DOHH2 (cell line): ENCODE measurements around the gene MTERF4.

Experiments
- H3F3A ChIP-seq: fragments of 200-600 bp; sonication (generic), shearing (Covaris generic); 2 replicates; pipeline ENCODE4 v1.6.0; 2016; ENCODE audit warnings: antibody characterized with exemption, mild to moderate bottlenecking; ENCODE audit not compliant: control insufficient read depth, insufficient read depth
- H3K27ac ChIP-seq: fragments of 200-600 bp; sonication (generic); 2 replicates; pipeline ENCODE4 v1.5.1; 2014; ENCODE audit warnings: low read depth, mild to moderate bottlenecking, low read length, moderate library complexity
- H3K27me3 ChIP-seq: fragments of 200-600 bp; sonication (generic); 2 replicates; pipeline ENCODE4 v1.6.1; 2014; ENCODE audit warnings: mild to moderate bottlenecking, low read length, mixed read lengths; ENCODE audit not compliant: control insufficient read depth
- H3K36me3 ChIP-seq: fragments of 200-600 bp; sonication (generic); 2 replicates; pipeline ENCODE4 v1.6.1; 2014; ENCODE audit warnings: mild to moderate bottlenecking, low read length, moderate library complexity, mixed read lengths; ENCODE audit not compliant: control insufficient read depth
- H3K4me1 ChIP-seq: fragments of 200-600 bp; sonication (generic); 2 replicates; pipeline ENCODE4 v1.6.1; 2014; ENCODE audit warnings: mild to moderate bottlenecking, low read length, mixed read lengths; ENCODE audit not compliant: control insufficient read depth
- H3K4me2 ChIP-seq: fragments of 200-600 bp; sonication (generic); 2 replicates; pipeline ENCODE4 v1.6.0; 2014; ENCODE audit warnings: mild to moderate bottlenecking, low read length, moderate library complexity
- H3K4me3 ChIP-seq: fragments of 200-600 bp; sonication (generic); 2 replicates; pipeline ENCODE4 v1.5.1; 2014; ENCODE audit warnings: mild to moderate bottlenecking, low read length, mixed read lengths
- H3K79me2 ChIP-seq: fragments of 200-600 bp; sonication (generic); 2 replicates; pipeline ENCODE4 v1.6.1; 2014; ENCODE audit warnings: mild to moderate bottlenecking, low read length, mixed read lengths; ENCODE audit not compliant: control insufficient read depth
- H3K9me2 ChIP-seq: fragments of 200-600 bp; sonication (generic); replicated peaks from 2 replicates; pipeline ENCODE4 v1.6.1; 2014; ENCODE audit warnings: mild to moderate bottlenecking, low read length, mixed read lengths; ENCODE audit not compliant: control insufficient read depth
- H3K9me3 ChIP-seq: fragments of 200-600 bp; sonication (generic); 2 replicates; pipeline ENCODE4 v1.6.1; 2014; ENCODE audit warnings: antibody characterized with exemption, low read length, mixed read lengths; ENCODE audit not compliant: control insufficient read depth, insufficient read depth
- H4K20me1 ChIP-seq: fragments of 200-600 bp; sonication (generic); 2 replicates; pipeline ENCODE4 v1.6.0; 2014; ENCODE audit warnings: low read depth, mild to moderate bottlenecking, antibody characterized with exemption, low read length, moderate library complexity; ENCODE audit not compliant: control insufficient read depth, insufficient read depth
- EZH2phosphoT487 ChIP-seq: fragments of 200-600 bp; sonication (generic); IDR thresholded peaks from 2 replicates; pipeline ENCODE4 v1.6.1; 2017; ENCODE audit warnings: borderline replicate concordance, mild to moderate bottlenecking, antibody characterized with exemption, low read length, moderate library complexity, mixed read lengths
- TF ChIP-seq, protein P1 (sequence below): fragments of 200-600 bp; sonication (generic); IDR thresholded peaks from one replicate; pipeline ENCODE4 v1.5.1; 2014; ENCODE audit warnings: antibody characterized with exemption, mild to moderate bottlenecking, low read depth, low read length; ENCODE audit not compliant: poor library complexity, severe bottlenecking

Gene MTERF4

GRCh38 chr2:241084856-241085444 is 17.1 kb downstream of the MTERF4 start:
- no peaks in the 10 kb centered on the region for H3K27me3 ChIP-seq
- H3K9me3 ChIP-seq: no peaks in the 10 kb centered on the region
- peaks cover 9% of the 10 kb centered on the region for H3F3A ChIP-seq
- no peaks in the 10 kb centered on the region for H3K79me2 ChIP-seq
- no peaks in the 10 kb centered on the region for H3K4me1 ChIP-seq
- H4K20me1 ChIP-seq: 0 out of 2 replicates have a peak, but pooled peaks cover 2% of the 10 kb centered on the region
- no peak overlapping the region for H3K27ac ChIP-seq
- no peak overlapping the region for H3K4me3 ChIP-seq
- TF ChIP-seq EZH2phosphoT487: no peak
- TF ChIP-seq, protein P1, sequence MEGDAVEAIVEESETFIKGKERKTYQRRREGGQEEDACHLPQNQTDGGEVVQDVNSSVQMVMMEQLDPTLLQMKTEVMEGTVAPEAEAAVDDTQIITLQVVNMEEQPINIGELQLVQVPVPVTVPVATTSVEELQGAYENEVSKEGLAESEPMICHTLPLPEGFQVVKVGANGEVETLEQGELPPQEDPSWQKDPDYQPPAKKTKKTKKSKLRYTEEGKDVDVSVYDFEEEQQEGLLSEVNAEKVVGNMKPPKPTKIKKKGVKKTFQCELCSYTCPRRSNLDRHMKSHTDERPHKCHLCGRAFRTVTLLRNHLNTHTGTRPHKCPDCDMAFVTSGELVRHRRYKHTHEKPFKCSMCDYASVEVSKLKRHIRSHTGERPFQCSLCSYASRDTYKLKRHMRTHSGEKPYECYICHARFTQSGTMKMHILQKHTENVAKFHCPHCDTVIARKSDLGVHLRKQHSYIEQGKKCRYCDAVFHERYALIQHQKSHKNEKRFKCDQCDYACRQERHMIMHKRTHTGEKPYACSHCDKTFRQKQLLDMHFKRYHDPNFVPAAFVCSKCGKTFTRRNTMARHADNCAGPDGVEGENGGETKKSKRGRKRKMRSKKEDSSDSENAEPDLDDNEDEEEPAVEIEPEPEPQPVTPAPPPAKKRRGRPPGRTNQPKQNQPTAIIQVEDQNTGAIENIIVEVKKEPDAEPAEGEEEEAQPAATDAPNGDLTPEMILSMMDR: no peak
- no peak overlapping the region for H3K4me2 ChIP-seq
- H3K9me2 ChIP-seq: no peaks in the 10 kb centered on the region
- H3K36me3 ChIP-seq: peaks cover 35% of the 10 kb centered on the region

GRCh38 chr2:241083091-241083415 is 19.0 kb downstream of the MTERF4 start:
- H3K79me2 ChIP-seq: no peaks in the 10 kb centered on the region
- peaks cover 9% of the 10 kb centered on the region for H3F3A ChIP-seq
- no peak for TF ChIP-seq EZH2phosphoT487
- TF ChIP-seq, protein P1: no peak
- 0 out of 2 replicates have a peak, but pooled peaks cover 2% of the 10 kb centered on the region for H4K20me1 ChIP-seq
- no peaks in the 10 kb centered on the region for H3K4me1 ChIP-seq
- no peaks in the 10 kb centered on the region for H3K9me3 ChIP-seq
- no peaks in the 10 kb centered on the region for H3K27me3 ChIP-seq
- H3K4me3 ChIP-seq: no peak overlapping the region
- no peaks in the 10 kb centered on the region for H3K9me2 ChIP-seq
- H3K36me3 ChIP-seq: peaks cover 18% of the 10 kb centered on the region
- H3K4me2 ChIP-seq: no peak overlapping the region
- H3K27ac ChIP-seq: no peak overlapping the region

DNA sequence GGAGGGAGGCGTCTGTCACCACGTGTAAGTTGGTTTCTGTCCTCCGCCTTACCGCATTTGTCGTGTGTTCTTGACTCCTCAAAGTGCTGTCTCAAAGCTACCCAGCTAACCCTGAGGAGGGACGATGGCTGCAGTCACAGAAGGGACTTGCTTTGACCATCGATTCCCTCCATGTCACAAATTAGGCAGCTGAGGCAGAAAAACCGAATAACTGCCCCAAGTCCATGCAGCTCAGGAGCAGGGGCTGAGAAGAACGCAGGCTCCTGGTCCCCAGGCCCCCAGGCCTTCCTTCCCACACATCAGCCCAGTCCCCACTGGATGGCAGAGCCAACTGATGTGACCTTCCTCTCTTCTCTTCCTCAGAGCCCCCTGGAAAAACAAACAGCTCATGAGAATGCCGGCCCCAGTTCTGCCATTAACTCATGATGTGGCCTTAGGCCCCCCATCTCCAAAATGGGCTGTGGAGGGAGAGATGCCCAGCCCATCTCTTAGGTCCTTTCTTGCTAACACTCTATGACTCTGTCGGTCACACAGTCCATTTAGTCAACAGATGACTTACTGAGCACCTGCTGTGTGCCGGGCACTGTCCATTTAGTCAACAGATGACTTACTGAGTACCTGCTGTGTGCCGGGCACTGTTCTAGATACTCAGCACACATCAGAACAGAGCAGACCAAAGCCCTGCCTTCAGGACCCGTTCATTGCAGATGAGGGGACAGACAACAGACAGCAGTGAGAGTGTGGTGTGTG is 19.6 kb downstream of the MTERF4 start:
- peaks cover 9% of the 10 kb centered on the region for H3F3A ChIP-seq
- no peak overlapping the region for H3K4me3 ChIP-seq
- no peaks in the 10 kb centered on the region for H3K9me2 ChIP-seq
- no peaks in the 10 kb centered on the region for H3K9me3 ChIP-seq
- H4K20me1 ChIP-seq: no peaks in the 10 kb centered on the region
- no peaks in the 10 kb centered on the region for H3K27me3 ChIP-seq
- TF ChIP-seq, protein P1: no peak
- TF ChIP-seq EZH2phosphoT487: no peak
- no peak overlapping the region for H3K4me2 ChIP-seq
- H3K36me3 ChIP-seq: peaks cover 13% of the 10 kb centered on the region
- H3K79me2 ChIP-seq: no peaks in the 10 kb centered on the region
- peaks cover 2% of the 10 kb centered on the region for H3K4me1 ChIP-seq
- no peak overlapping the region for H3K27ac ChIP-seq
